ENCODE results near the gene HPCAL1. TPM values are rescaled to one million over a fixed set of nuclear protein-coding genes. Genes with fewer than 3 reads are reported as not detected.

Gene HPCAL1
- total RNA-seq, 2 experiments from 2014 or later: 9.2 to 9.7 TPM

DNA sequence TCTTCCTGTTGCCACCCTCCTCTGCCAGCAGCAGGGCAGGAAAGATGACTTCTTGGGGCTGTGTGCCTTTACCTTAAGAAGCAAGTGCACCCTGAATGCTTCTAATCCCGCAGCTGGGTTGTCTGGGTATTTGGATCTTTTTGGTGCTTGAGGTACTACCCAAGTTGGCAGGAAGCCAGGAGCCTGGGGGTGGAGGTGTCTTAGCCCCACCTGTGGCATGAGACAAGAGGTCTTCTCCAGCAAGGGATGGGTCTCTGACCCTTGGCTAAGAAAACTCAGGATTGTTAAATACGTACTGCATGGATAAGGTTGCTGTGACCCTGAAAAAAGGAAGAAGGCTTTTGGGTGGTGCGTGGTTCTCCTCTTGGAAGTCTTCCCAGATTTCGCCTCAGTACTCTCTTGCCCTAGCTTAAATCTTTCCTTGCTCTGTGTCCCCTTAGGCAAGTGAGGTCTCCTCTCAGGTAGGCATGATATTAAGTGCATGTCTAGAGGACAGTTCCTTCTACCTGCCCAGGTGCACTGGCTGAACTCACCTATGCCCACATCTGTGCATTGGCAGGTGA, 4.3 kb downstream of the HPCAL1 start:
- TF ChIP-seq, protein P1, sequence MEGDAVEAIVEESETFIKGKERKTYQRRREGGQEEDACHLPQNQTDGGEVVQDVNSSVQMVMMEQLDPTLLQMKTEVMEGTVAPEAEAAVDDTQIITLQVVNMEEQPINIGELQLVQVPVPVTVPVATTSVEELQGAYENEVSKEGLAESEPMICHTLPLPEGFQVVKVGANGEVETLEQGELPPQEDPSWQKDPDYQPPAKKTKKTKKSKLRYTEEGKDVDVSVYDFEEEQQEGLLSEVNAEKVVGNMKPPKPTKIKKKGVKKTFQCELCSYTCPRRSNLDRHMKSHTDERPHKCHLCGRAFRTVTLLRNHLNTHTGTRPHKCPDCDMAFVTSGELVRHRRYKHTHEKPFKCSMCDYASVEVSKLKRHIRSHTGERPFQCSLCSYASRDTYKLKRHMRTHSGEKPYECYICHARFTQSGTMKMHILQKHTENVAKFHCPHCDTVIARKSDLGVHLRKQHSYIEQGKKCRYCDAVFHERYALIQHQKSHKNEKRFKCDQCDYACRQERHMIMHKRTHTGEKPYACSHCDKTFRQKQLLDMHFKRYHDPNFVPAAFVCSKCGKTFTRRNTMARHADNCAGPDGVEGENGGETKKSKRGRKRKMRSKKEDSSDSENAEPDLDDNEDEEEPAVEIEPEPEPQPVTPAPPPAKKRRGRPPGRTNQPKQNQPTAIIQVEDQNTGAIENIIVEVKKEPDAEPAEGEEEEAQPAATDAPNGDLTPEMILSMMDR (conservative IDR thresholded peaks at IDR 0.05; ENCODE audit: low read length): no peak
- no peak for TF ChIP-seq EZH2phosphoT487 (IDR thresholded peaks at IDR 0.05; ENCODE audit: borderline replicate concordance, low read depth, low read length)
- DNase-seq (ENCODE audit: low spot score): no peak

DNA sequence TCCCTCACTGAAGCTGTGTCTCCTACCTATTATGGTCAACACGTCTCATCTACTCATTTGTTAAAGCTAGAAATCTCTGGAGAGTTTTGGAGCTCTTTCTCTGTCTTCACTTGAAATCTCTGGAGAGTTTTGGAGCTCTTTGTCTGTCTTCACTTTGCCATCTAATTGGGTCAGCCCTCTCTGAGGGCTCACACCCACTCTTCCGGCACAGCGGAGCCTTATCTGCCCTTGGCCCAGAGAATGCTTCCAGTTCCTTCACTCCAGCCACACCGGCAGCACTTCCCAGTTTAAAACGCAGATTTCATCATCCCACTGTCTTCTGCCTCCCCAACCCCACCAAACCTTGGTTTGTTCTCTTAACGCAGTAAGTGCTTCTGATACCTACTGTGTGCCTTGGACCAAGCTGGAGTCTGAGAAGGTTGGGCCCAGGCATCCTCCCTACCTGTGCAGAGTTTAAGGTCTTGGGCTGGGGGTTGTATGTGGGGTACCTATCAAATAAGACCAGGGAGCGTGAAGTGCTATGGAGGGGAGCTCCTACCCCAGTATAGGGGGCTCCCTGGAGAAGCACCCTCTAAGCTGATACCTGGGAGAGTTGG, 5.0 kb downstream of the HPCAL1 start:
- POLR2A ChIA-PET: interaction anchor here (0.8 kb wide), 1 partner anchor 84 kb away, joined by 3 read pairs; no protein-coding TSS in a partner anchor
- CTCF ChIA-PET (ENCODE audit: unreplicated experiment): interaction anchor here (0.6 kb wide), 1 partner anchor 423 kb away, joined by 3 read pairs; no protein-coding TSS in a partner anchor
- DNase-seq (ENCODE audit: low spot score): no peak
- H4K20me1 ChIP-seq (ENCODE audit: insufficient read depth, low read length): peaks cover 14% of the 10 kb centered on the region; the same call in 1 of the 2 replicates
- H3K36me3 ChIP-seq (ENCODE audit: insufficient read depth, low read length): no peaks in the 10 kb centered on the region
- no peaks in the 10 kb centered on the region for H3K9me3 ChIP-seq (ENCODE audit: low read length)
- H3K27ac ChIP-seq (ENCODE audit: low read depth, low read length, poor library complexity, severe bottlenecking): no peak overlapping the region
- BruUV-seq (replicated peaks): no TSS peak
- H3K79me2 ChIP-seq (ENCODE audit: insufficient read depth, low read depth, low read length): no peaks in the 10 kb centered on the region
- H3K4me2 ChIP-seq (ENCODE audit: low read length): no peak overlapping the region
- intact Hi-C loops (cut with micrococcal nuclease; ENCODE audit: unreplicated experiment): no loop called here
- no peak for TF ChIP-seq EZH2phosphoT487 (IDR thresholded peaks at IDR 0.05; ENCODE audit: borderline replicate concordance, low read depth, low read length)
- TF ChIP-seq, protein P1 (conservative IDR thresholded peaks at IDR 0.05; ENCODE audit: low read length): no peak
- H3K4me3 ChIP-seq (ENCODE audit: low read depth, low read length, poor library complexity, severe bottlenecking): no peak overlapping the region
- H2AFZ ChIP-seq (ENCODE audit: low read length): no peak overlapping the region
- H3K9me2 ChIP-seq (ENCODE audit: insufficient read depth, low read length): no peaks in the 10 kb centered on the region
- H3K4me1 ChIP-seq (ENCODE audit: insufficient read depth, low read length, poor library complexity, severe bottlenecking): peaks cover 14% of the 10 kb centered on the region

More for the DNA sequence above, 4.3 kb downstream of the HPCAL1 start:
- Histone ChIP-seq H3K36me3 (ENCODE audit: insufficient read depth, low read length) (no peaks in the 10 kb centered on the region), H3K79me2 (ENCODE audit: insufficient read depth, low read depth, low read length) (no peaks in the 10 kb centered on the region), H3K4me3 (ENCODE audit: low read depth, low read length, poor library complexity, severe bottlenecking) (no peak overlapping the region), H3K4me1 (ENCODE audit: insufficient read depth, low read length, poor library complexity, severe bottlenecking) (peaks cover 17% of the 10 kb centered on the region), H3K9me3 (ENCODE audit: low read length) (no peaks in the 10 kb centered on the region), H3K9me2 (ENCODE audit: insufficient read depth, low read length) (no peaks in the 10 kb centered on the region), H3K4me2 (ENCODE audit: low read length) (no peak overlapping the region), H4K20me1 (ENCODE audit: insufficient read depth, low read length) (peaks cover 14% of the 10 kb centered on the region; the same call in 1 of the 2 replicates), H2AFZ (ENCODE audit: low read length) (no peak overlapping the region), H3K27ac (ENCODE audit: low read depth, low read length, poor library complexity, severe bottlenecking) (no peak overlapping the region)
- no TSS peak for BruUV-seq (replicated peaks)
- ChIA-PET CTCF (ENCODE audit: unreplicated experiment) (no interaction called here), POLR2A (interaction anchor here (0.8 kb wide), 1 partner anchor 85 kb away, joined by 3 read pairs; no protein-coding TSS in a partner anchor)
- intact Hi-C loops (cut with micrococcal nuclease; ENCODE audit: unreplicated experiment): no loop called here

DNA sequence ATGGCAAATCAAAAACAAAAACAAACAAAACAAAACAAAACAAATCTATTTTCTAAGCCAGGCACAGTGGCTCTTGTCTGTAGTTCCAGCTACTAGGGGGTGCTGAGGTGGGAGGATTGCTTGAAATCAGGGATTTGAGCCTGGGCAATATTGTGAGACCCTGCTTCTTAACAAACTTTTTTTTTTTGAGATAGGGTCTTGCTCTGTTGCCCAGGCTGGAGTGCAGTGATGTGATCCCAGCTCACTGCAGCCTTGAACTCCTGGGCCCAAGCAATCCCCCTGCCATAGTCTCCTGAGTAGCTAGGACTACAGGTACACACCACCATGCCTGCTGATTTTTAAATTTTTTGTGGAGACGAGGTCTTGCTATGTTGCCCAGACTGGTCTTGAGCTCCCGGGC, 6.2 kb downstream of the HPCAL1 start:
- no peaks in the 10 kb centered on the region for H3K79me2 ChIP-seq (ENCODE audit: insufficient read depth, low read depth, low read length)
- no peak for DNase-seq (ENCODE audit: low spot score)
- H2AFZ ChIP-seq (ENCODE audit: low read length): no peak overlapping the region
- ChIA-PET CTCF (ENCODE audit: unreplicated experiment) (no interaction called here), POLR2A (interaction anchor here (0.8 kb wide), 1 partner anchor 8 kb away, joined by 7 read pairs; no protein-coding TSS in a partner anchor)
- H3K27ac ChIP-seq (ENCODE audit: low read depth, low read length, poor library complexity, severe bottlenecking): no peak overlapping the region
- peaks cover 6% of the 10 kb centered on the region for H3K4me1 ChIP-seq (ENCODE audit: insufficient read depth, low read length, poor library complexity, severe bottlenecking)
- no peak overlapping the region for H3K4me2 ChIP-seq (ENCODE audit: low read length)
- no peak for TF ChIP-seq EZH2phosphoT487 (IDR thresholded peaks at IDR 0.05; ENCODE audit: borderline replicate concordance, low read depth, low read length)
- TF ChIP-seq, protein P1 (conservative IDR thresholded peaks at IDR 0.05; ENCODE audit: low read length): no peak
- H4K20me1 ChIP-seq (ENCODE audit: insufficient read depth, low read length): peaks cover 14% of the 10 kb centered on the region; the same call in 1 of the 2 replicates
- no peak overlapping the region for H3K4me3 ChIP-seq (ENCODE audit: low read depth, low read length, poor library complexity, severe bottlenecking)
- BruUV-seq (replicated peaks): no TSS peak
- intact Hi-C loops (cut with micrococcal nuclease; ENCODE audit: unreplicated experiment): no loop called here
- no peaks in the 10 kb centered on the region for H3K36me3 ChIP-seq (ENCODE audit: insufficient read depth, low read length)
- H3K9me3 ChIP-seq (ENCODE audit: low read length): no peaks in the 10 kb centered on the region
- H3K9me2 ChIP-seq (ENCODE audit: insufficient read depth, low read length): no peaks in the 10 kb centered on the region

All from OCI-LY7 (cell line).